OCI-LY3 (cell line): ENCODE data around the gene CD46.

Experiments used
- CTCF ChIP-seq: fragments of 200-600, 300-600 bp; sonication (generic); IDR thresholded peaks from 2 replicates; pipeline ENCODE4 v1.5.1; 2014; ENCODE audit warnings: antibody characterized with exemption, low read length, low read depth
- EZH2phosphoT487 ChIP-seq: fragments of 200-600 bp; shearing (Covaris generic); IDR thresholded peaks from 2 replicates; pipeline ENCODE4 v1.6.1; 2018; ENCODE audit warnings: antibody characterized with exemption, mixed run types, low read depth

GRCh38 chr1:207831517-207832327 lies 79.9 kb downstream of the CD46 start:
- no peak for TF ChIP-seq CTCF
- TF ChIP-seq EZH2phosphoT487, result no peak
